ENCODE results near the gene ADGRL4.
"Not testable (repeated sequence)": the region's sequence is repeated elsewhere in the genome, so short reads cannot be mapped to it uniquely, and the experiment has no call there.

The ADGRL4 gene

DNA sequence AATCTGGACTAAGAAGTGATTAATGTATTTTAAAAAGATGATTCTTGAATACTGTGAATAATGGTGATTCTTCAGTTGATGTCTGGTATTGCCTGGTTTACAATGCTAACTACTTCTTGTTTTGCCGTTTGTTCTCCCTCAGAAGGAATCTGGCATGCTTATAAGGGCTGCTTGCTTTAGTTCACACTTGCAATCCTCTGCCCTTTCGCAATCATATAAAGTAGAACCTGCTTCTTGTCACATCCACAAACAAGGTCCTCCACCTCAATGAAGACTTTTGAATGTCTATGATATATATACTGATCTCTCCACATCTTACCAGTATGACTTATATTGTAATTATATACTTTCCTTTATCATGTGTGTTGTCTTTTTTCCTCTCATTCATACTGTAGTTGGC is 92.6 kb downstream of the ADGRL4 start:
- DNase-seq = no peak

DNA sequence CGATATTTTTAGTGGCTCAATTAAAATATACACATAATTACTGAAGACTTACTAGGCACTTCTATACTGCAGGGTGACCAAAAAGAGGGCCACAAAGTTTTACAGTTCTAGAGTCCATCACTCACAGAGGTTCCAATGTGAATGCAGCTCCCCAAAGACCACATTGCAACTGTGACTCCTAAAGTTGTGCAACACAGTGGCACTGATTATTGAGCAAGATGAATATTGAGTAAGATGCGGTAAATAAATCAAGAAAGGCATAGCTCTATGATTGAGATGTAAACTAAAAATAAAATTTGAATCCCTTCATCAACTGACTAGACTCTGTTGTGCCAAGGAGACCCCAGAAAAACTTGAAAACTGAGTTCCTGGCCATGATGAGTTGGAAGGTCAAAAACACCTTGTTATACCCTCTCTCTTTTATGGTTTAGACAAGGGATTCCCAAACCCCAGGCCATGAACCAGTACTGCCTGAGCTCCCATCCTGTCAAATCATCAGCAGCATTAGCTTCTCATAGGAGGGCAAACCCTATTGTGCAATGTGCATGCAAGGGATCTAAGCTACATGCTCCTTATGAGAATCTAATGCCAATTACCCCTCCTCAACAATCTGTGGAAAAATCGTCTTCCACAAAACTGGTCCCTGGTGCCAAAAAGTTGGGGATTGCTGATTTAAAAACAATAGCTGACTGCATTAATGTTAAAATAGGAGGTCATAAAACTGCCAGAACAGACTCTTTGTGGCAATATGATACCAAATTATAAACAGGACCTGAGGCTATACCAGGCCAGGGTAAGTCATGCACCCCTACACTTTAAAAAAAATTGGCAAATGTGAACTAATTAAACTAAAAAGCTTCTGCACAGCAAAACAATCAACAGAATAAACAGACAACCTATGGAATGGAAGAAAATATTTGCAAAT is 94.3 kb downstream of the ADGRL4 start:
- DNase-seq = no peak

DNA sequence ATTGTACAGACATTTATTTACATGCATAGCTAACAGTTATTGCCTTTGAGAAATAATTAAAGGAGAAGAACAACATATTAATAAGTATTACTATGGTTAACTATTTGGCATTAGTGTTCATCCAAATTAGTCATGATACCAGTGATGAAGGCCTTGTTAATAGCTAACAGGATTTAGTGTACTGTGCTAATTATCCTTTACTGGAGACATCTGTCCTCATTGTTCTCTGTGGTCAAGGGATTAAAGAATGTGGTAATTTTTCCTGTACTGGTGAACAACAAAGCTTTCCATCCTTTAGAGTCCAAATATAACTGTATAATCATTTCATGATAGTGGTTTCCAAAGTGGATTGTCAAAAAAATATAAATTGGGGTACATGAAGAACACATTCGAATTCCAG is 103.9 kb downstream of the ADGRL4 start:
- DNase-seq = no peak

DNA sequence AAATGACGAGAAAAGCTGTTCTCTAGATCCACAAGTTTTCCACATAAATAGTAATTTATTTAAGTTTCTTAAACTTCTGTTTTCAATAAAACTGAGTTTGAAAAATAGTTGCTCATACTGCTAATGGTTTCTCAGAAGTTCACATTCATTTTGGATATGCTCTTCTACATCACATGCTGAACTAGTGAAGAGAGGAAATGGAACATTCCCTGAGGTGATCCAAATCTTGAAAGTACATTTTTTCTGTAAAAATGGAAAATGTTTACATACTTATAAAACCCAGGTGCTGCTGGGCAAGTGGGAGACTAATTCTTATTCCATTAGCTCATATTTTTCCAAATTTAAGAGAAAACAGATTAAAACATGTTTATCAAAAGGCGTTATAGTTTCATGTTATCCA is 111.7 kb downstream of the ADGRL4 start:
- DNase-seq = no peak

DNA sequence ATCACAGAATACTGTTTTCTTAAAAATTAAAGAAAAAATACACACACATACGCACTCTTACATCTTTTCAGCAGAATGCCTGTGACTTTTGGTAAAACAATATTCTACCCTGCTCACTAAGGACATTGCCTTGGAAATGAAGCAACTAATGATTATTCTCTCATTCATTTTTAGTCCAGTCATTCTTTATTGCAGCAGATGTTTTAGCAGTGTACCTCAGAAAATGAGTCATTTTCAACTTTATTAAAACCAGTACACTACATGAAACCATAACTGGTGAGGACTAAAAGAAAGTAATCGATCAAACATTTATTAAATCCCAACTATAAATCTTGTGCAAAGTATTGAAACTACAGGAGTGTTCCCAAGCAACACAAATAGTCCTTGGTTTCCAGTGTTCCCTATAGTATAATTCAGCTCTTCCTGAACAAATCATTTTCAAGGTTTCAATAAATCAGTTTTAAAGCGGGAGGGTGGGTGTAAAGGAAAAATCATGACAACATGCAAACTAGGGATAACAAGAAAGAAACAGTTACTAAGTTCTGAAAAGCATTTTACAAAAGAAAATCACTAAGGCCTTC is 114.2 kb downstream of the ADGRL4 start:
- DNase-seq = no peak

DNA sequence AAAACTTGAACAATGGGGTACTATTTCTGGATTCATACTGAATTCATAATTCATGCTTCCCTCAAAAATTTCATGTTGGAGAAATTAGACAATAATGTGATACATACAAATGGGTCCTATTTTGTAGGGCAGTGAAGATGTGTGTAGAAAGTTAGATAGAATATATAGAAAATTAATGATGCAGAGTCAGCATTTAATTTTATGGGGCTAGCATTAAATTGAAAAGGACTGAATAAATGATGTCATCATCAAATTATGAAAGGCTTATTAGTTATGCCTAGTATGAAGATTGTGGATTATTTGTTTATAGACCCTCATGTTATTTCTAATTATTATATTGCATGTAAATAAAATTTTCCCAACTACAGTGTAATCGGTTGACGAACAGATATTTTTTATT is 119.1 kb downstream of the ADGRL4 start:
- DNase-seq = no peak

DNA sequence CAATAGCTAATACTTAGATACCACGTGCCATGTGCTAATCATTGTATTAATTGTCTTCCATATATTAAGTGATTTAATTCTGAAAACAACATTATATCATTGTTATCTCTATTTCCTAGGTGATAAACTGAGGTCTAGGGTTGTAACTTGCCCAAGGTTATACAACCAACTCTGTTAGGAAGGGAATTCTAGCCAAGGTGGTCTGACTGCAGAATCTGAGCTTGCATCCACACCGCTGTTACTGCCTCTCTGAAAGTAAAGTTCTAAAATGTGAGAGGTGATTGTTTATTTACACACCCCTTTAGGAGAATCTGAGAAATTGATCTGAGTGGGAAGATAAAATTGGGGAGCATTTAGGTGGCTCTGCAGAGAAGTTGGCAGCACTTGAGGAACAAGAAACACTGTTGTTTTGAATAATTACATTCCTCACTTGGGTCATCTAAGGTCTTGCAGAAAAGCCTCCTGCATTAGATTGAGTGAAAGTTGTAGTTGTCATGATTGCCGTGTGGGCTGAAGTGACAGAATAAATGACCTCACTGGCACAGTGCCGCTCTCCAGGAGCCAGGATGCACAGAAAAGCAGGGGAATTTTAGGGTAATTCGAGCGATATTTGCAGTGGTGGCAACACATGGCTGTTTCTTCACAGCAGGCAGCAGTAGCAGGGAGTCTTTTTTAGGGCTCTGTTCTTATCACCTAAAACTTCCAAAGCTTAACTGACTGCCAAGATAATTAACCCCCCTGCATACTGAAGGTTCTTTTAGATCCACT is 121.7 kb downstream of the ADGRL4 start:
- DNase-seq = no peak

DNA sequence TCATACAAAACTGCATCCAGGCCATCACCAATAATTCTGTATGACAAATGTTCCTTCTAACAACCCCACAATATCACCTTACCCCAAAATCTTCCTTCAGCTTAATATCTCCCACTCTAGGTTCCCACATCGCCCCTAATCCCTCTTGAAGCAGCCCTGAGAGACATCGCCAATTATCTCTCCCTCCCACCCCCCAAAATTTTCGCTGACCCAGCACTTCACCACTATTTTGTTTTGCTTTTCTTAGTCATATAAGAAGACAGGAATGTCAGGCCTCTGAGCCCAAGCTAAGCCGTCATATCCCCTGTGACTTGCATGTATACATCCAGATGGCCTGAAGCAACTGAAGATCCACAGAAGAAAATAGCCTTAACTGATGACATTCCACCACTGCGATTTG is 126.3 kb downstream of the ADGRL4 start:
- no peak for DNase-seq

DNA sequence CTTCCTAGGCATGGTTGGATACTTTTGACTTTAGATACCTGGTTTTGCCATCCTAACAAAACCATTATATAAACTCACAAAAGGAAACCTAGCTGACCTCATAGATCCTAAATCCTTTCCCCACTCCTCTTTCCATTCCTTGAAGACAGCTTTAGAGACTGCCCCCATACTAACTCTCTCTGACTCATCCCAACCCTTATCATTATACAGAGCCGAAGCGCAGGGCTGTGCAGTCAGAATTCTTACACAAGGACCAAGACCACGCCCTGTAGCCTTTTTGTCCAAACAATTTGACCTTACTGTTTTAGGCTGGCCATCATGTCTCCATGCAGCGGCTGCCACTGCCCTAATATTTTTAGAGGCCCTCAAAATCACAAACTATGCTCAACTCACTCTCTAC is 130.5 kb downstream of the ADGRL4 start:
- DNase-seq = not testable (repeated sequence)

DNA sequence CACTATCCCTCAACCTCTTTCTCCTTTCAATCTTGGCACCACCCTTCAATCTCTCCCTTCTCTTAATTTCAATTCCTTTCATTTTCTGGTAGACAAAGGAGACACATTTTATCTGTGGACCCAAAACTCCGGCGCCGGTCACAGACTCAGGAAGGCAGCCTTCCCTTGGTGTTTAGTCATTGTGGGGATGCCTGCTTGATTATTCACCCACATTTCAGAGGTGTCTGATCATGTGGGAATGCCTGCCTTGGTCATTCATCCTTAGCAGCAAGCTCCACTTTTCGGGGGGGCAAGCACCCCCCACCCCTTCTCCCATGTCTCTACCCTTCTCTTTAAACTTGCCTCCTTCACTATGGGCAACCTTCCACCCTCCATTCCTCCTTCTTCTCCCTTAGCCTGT is 133.7 kb downstream of the ADGRL4 start:
- DNase-seq = not testable (repeated sequence)

DNA sequence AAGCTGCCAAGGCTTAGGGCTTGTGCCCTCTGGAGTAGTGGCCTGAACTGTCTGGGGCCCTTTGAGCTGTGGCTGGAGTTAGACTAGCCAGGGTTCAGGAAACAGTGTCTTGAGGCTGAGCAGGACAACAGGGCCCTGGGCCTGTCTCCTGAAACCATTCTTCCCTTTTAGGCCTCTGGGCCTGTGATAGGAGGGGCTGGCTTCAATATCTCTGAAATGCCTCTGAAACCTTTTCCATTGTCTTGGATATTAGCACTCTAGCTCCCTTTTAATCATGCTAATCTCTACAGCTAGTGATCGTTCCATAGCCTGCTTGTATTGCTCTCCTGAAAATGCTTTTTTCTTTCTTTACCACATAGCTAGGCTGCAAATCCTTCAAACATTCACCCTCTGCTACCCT is 135.3 kb downstream of the ADGRL4 start:
- DNase-seq = no peak

DNA sequence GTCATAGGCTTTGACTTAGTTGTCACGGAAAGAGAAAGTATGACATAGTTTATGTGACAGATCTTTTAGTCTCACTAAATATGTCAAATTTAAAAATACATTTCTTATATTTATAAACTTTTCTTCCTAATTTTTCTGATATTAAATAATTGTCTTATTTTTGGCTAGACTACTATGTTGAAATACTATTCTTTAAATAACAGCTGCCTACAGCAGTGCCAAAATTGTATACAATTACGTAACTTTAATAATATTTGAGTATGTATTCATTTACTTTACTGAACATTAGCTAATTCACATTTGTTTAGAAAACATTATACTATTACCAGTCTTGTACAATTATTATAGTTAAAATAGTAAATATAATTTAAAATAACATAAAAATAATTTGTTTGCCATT is 137.4 kb downstream of the ADGRL4 start:
- DNase-seq = no peak

DNA sequence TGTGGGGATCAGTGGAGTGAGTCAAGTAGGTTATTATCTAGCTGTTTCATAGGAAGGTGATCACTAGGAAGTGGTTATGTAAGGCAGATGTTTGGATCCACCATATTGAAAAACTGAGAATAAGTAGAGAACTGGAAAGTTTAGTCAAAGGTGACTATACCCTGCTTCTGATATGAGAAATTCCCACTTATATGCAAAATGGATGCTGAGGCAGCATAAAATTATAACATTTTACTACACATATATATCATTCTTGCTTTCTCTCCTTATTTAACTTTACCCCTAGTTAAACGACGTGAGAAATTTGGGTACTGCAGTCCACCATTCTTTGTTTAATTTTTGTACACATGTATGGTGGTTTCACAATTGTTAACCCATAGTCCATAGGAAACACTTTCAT is 142.4 kb downstream of the ADGRL4 start:
- DNase-seq = no peak

DNA sequence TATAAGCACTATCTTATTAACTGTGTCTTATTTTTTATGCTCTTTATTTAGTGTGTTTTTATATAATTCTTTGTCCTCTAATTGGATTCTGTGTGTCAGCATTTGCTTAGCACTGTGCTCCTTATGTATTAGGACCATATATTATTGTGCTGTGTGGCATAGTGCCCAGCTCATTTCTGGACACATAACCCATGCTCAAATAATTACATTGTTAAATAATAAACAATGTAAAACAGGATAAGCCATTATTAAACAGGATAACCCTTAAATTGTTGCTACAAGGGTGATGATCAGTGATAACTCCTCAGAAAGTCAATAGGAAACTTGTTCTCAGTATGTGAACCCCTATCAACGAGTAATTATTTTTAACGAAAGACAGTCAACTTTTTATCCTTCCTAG is 150.4 kb downstream of the ADGRL4 start:
- no peak for DNase-seq

DNA sequence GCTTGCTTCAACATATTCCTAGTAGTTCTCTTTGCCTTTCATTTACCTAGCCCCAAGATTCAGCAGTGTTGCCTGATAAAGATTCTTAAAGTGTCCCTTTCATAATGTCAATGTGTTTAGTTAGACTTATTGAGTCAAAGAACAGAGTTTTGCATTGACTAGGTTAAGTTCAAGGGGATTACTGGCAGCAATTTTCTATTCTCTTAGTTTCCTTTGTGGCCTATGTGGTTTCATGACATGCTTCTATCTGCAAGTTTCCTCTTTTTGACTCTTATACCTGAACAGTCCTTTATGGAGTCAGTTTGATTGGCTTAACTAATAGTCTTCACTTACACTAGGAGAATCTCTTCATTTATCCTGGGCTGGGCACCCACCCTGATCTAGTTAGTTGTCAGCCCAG is 151.3 kb downstream of the ADGRL4 start:
- DNase-seq = no peak

DNA sequence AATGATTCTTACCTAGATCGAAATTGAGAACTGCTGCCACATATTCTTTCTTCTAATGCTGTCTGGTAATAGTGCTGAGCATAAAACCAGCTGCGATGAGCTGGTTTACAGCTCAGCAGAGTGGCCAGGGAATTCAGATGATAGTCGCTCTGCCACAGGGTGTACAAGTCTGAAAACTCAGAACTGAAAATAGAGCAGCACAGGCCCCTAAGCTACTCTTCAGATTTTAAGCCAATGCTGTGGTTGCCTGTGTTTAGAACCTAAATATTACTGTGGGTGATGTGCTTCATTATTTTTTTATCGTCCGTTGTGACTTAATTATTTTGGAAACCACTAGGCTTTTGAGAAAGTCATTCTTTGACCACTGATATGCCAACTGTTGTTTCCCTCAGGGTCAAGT is 152.0 kb downstream of the ADGRL4 start:
- DNase-seq = no peak

DNA sequence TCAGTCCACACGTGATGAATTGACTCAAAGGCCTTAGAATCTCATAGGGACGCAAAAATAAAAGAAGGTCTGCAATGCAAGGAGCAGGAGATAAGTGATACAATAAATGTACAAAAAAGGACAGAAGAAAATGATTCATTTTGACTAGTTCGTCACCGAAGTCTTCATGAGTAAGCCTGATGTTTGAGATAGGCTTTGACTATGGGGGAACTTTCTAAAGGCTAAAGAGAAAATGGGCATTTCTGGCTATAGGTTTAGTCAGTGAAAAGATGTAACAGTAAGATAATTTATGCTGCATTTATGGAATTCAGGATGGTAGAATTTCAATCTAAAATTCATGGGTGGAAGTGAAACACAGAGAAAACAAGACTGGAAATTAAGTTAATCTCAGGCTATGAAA is 163.0 kb downstream of the ADGRL4 start:
- DNase-seq = no peak

DNA sequence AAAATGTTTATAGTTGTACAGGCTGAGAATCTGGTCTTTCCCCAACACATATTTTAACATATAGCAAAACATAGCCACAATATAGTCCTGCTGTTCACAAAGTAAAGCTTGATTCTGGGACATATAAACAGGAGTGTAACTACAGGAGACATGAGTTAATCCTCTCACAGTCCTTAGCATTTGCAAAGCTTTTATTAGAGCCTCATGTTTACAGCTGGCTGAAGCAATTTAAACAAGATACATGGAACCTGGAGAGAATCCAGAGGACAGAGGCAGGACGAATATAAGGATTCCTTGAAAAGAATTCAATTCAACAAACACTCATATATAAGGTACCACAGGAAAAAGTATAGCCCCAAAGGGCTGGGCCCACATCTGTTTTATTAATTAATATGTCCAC is 163.4 kb downstream of the ADGRL4 start:
- DNase-seq = no peak

DNA sequence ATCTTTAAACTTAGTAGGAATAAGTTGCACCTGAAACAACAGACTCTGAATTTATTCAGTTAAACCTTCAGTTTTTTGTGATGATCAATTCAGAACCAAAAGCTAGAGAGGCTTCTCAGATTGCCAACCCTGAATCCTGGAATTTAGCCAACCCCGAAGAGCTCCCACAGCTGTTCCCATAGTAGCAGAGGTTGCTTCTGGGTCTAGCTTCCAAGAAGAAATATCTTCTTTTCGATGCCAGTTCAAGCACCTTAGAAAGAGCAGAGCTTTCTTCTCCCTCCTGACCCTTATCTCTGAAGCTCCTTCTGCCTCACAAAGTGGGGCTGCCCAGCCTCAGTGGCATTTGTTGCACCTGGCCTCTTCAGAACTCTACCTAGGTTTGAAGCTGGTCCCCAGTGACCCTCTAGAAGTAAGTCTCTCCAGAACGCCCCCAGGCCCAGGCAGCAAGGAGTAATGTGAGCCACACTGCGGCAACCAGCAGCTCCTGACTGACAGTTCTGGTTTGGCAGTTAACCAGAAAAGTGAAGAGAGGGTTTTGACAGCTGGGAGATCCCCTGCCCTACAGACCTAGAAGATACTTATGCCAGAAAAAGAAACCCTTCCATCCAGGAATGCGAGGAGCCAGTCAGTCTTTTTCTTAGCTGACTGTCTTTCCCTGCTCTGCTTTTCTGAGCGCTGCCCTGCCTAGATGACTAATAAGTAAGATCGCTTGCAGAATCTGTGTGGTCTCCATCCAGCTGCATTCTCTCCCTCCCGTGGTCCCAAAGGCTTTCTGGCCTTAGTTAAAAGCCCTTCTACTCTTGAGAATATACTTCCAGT is 165.9 kb downstream of the ADGRL4 start:
- peak; percentile 14 for DNase-seq

All from NCI-H1092 treated with DMSO at 0.1 percent for 48 hours (cell line).